HG03521 (cell line): ENCODE results near the gene BCL11B.

Experiments
- ATAC-seq: cut with Tn5 transposase; IDR thresholded peaks from one replicate; pipeline ENCODE4 v1.9.1; 2021; ENCODE audit warnings: mild to moderate bottlenecking, moderate library complexity; ENCODE audit not compliant: unreplicated experiment

The BCL11B gene

GRCh38 chr14:99271951-99272631 is at the start of gene BCL11B:
BCL11B (minus strand) TSS chr14:99272197; CDS start chr14:99271218, 979 bp downstream.
- peak; percentile 78 for ATAC-seq

- no peak for ATAC-seq
Measured at GRCh38 chr14:99321236-99321925, 49.4 kb upstream of the BCL11B start.

GRCh38 chr14:99320621-99321235 is 48.7 kb upstream of the BCL11B start:
- no peak for ATAC-seq

DNA sequence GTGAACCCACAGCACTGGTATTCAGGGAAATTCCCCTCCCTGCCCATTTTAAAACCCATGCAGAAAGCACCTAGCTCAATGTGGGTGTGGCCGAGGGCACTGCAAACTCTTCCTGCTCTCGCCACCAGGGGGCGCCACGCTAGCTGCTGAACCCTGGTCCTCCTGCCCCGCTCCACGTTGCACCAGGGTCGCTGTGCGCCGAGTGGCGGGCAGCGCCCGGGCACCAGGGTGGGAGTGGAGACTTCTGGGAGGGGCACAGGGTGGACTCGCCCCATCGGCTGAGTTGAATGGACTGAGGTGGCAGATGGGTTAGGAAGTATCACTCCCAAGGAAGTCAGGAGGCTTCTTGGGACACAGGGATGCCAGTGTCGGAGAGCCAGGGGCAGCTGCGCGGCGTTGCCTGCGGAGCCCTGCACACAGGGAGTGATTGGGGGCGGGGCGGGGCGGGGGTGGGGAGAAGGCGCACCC is 48.1 kb upstream of the BCL11B start:
- peak; percentile 64 for ATAC-seq

- ATAC-seq, result no peak
Measured at GRCh38 chr14:99318959-99319295, 46.9 kb upstream of the BCL11B start.

DNA sequence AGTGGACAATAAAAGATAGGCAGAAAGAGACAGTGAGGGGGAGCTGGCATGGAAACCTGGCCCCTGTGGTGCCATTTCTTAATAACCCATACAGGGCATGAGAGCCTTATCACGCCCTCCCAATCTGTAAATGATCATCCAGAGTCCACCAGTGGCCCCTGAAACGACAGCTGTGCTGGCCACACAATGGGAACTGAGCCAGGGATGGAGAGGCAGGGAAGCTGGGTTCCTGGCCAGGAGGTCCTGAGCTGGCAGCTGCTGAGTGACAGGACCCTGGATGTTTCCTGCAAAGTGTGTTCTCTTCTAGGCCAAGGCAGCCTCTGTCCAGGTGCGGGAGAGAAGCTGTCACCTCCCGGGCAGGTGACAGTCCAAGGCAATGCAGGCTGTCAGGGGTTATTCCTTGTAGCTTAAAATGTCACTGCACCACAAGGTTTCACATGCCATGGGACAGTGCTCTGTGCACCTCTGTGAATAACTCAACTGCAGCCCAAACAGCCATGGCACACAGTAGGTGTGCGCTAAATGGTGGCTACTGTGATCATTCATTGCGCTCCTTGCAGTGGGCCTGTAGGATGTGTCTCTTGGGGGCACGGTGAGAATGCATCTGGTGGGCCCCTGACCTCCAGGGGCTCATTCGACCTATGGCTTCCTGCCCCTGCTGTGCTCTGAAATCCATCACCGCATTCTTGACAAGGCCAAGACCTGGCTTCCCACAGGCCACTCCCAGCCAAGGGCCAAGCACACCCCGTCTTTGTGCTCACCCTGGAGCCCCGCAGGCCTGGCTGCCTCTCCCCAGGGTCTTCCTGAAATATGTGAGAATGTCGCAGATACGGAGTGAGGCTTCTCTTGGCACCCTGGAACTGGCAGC is 46.3 kb upstream of the BCL11B start:
- ATAC-seq, result no peak

GRCh38 chr14:99317231-99318090 is 45.5 kb upstream of the BCL11B start:
- no peak for ATAC-seq

DNA sequence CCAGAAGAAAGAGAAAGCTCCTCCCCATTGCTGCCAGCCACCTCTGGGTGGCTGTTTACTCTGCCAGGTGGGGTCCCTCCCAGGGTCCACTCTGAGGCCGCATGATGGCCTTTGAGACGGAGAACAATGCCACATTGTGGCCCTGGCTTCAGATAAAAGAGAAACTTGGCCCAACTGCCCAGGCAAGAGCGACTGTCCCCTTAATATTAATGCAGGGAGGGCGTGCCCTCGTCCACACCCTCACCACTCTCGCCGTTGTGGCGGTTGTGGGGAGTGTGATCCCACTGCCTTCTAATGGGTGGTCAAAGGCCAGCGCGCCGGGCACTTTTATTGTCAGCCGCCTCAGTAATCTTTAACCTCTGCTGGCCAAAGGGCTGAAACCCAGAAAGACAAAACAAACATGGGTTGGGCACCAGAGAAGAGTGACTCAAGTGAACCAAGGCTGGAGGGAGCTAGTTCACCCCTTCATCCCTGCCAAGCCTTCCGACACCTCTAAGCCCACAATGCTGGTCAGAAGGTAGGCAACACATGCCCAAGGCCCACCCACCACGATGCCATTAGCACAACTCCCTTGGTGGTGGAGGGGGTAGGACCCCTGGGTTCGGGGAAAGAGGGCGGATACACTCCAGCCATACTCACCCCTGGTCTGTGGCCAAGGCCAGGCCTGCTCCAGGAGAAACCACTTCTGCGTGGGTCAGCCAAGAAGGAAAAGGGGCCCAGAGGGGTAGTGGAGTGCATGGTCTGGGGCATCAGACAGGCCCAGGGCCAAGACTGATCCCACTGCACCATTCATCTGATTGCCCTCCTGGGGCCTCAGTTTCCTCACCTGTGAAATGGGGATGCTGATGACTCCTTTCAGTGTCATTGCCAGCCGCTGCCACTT is 44.5 kb upstream of the BCL11B start:
- no peak for ATAC-seq

DNA sequence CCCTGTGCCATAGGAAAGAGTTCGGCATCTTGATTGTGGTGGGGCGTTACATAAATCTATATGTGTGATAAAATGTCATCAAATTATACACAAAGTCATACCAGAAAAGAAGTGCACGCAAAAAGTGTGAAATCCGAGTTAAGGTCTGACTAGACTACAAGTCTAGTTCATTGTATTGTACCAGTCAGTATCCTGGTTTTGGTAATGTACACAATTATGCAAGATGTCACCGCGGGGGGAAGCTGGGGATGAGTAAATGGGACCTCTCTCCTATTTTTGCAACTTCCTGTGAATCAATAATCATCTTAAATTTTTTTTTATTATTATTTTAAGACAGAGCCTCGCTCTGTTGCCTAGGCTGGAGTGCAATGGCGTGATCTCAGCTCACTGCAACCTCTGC is 43.2 kb upstream of the BCL11B start:
- no peak for ATAC-seq

DNA sequence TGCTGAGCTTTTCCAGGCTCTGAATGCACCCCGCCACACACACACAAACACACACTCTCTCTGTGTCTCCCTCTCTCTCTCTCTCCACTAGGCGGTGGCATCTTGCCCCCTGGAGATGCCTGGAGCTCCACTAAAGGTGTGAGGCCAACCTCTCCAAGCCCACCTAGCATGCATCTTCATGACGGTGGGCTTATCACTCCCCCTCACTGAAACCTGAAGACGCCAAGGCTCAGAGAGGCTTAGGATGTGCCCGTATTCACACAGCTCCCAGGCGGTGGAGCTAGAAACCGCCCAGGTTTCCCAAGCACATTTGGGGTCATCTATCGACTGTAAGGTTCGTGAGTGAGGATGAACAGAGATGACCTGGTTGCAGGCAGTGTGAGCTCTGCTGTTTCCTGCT is 42.6 kb upstream of the BCL11B start:
- ATAC-seq, result no peak

DNA sequence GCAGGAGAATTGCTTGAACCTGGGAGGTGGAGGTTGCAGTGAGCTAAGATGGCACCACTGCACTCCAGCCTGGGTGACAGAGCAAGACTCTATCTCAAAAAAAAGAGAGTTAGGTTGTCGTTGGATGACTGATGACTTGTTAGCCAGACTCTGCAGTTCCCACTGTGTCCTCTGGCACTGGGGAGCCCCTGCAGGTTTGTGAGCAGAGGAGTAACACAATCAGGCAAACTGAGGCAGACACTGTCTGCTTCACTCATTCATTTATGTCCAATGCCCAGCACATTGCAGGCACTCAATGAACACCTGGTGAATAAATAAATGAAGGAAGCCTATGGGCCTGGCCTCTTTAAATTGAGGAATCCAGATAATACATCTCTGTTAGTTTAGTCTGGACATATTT is 41.2 kb upstream of the BCL11B start:
- ATAC-seq, result no peak

- ATAC-seq, result no peak
Measured at GRCh38 chr14:99312106-99312505, 40.1 kb upstream of the BCL11B start.

DNA sequence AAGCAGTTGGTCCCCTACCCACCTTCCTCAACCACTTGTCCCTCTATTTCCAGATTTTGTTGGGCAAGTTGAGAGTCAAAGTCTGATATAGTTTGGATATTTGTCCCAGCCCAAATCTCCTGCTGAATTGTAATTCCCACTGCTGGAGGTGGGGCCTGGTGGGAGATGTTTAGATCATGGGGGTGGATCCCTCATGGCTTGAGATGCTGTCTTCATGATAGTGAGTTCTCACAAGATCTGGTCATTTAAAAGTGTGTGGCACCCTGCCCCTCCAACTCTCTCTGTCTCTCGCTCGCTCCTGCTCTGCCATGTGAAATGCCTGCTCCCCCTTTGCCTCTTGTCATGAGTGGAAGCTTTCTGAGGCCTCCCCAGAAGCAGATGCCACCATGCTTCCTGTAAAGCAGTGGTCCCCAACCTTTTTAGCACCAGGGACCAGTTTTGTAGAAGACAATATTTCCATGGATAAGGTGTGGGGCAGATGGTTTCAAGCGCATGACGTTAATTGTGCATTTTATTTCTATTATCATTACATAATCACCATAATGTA is 37.3 kb upstream of the BCL11B start:
- no peak for ATAC-seq

GRCh38 chr14:99304208-99304607 is 32.2 kb upstream of the BCL11B start:
- no peak for ATAC-seq

DNA sequence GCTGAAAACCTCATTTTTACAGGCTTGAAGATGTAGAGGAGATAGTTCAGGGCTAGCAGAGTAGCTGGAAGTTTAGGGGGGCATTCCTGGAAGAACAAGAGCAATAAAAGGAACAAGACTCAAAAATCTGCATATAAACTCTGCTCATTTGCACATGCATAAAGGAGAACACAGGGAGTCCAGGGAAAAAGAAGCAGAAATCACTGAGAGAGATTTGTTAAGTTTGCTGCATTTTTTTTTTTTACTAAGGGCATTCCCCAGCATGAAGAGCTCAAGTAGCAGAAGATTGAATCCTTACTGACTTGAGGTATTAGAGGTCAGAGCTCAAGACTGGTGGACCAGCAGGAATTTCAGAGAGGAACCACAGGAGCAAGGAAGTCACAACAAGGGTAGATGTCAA is 28.2 kb upstream of the BCL11B start:
- no peak for ATAC-seq

DNA sequence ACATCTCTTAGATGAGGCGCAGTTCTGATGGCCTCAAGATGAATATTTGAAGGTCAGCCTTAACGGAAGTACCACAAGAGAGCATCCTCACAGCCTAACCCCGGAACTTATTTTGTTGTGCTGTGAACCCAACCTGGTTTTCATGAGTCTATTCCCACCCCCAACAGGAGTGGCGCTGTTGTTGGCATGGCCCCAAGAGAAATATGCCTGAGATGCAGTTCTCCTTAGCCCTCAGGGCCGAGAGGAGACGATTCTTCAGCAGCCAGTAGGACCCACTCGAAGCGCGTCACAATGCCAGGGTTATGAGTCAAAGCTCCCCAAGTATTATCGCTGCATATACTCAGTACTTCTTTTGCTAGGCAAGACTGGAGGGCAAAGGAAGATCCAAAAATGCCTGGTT is 24.5 kb upstream of the BCL11B start:
- no peak for ATAC-seq

- no peak for ATAC-seq
Measured at GRCh38 chr14:99289394-99290189, 17.6 kb upstream of the BCL11B start.

DNA sequence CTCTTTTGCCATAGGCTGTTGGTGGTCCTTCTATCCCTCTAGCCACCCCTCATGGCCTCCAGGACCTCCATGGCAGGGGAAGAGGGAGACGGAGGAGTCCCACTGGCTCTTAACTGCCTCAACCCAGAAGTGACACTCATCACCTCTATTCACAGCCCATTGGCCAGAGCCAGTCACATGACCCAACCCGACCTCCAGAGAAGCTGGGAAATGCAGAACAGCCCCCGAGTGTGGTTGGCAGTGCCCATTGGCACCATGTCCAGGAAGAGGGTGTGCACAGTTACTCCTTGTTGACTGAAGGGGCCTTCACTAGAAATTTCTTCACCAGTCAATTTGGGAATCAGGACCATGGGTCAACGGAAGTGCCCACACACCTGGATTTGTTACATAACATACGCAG is 17.0 kb upstream of the BCL11B start:
- ATAC-seq, result no peak
